Hepatocyte (in vitro differentiated cells): ENCODE measurements around the gene USP17L17. TPM values are rescaled to one million over a fixed set of nuclear protein-coding genes. Genes with fewer than 3 reads are reported as not detected.
"Not testable (repeated sequence)": the region's sequence is repeated elsewhere in the genome, so short reads cannot be mapped to it uniquely, and the experiment has no call there.

ENCODE experiments used
- DNase-seq: peaks from one replicate; pipeline ENCODE4 v3.0.0-alpha.2; 2016; ENCODE audit warnings: low spot score
- H2AFZ ChIP-seq: fragments of 200-600 bp; sonication (generic); 2 replicates; pipeline ENCODE4 v1.6.0; 2016; ENCODE audit warnings: antibody characterized with exemption, mild to moderate bottlenecking
- H3K27ac ChIP-seq: fragments of 200-600 bp; sonication (generic); 2 replicates; pipeline ENCODE4 v1.5.1; 2016; ENCODE audit warnings: mild to moderate bottlenecking
- H3K27me3 ChIP-seq: fragments of 200-600 bp; sonication (generic); 2 replicates; pipeline ENCODE4 v1.6.1; 2016
- H3K36me3 ChIP-seq: fragments of 200-600 bp; sonication (generic); replicated peaks from 2 replicates; pipeline ENCODE4 v1.5.1; 2016; ENCODE audit warnings: low read depth; ENCODE audit not compliant: insufficient read depth
- H3K4me1 ChIP-seq: fragments of 200-600 bp; sonication (generic); 2 replicates; pipeline ENCODE4 v1.5.1; 2016; ENCODE audit warnings: mild to moderate bottlenecking, moderate library complexity; ENCODE audit not compliant: insufficient read depth
- H3K4me2 ChIP-seq: fragments of 200-600 bp; sonication (generic); 2 replicates; pipeline ENCODE4 v1.6.0; 2016
- H3K4me3 ChIP-seq: fragments of 200-600 bp; sonication (generic); 2 replicates; pipeline ENCODE4 v1.5.1; 2016; ENCODE audit warnings: mild to moderate bottlenecking
- H3K79me2 ChIP-seq: fragments of 200-600 bp; sonication (generic); 2 replicates; pipeline ENCODE4 v1.6.0; 2017; ENCODE audit warnings: mild to moderate bottlenecking
- H3K9me2 ChIP-seq: fragments of 200-600 bp; sonication (generic); replicated peaks from 2 replicates; pipeline ENCODE4 v1.6.0; 2017; ENCODE audit warnings: mild to moderate bottlenecking; ENCODE audit not compliant: insufficient read depth
- H3K9me3 ChIP-seq: fragments of 200-600 bp; sonication (generic); 2 replicates; pipeline ENCODE4 v1.5.1; 2016; ENCODE audit warnings: low read depth, mild to moderate bottlenecking
- H4K20me1 ChIP-seq: fragments of 200-600 bp; sonication (generic); 2 replicates; pipeline ENCODE4 v1.6.0; 2016; ENCODE audit warnings: mild to moderate bottlenecking; ENCODE audit not compliant: insufficient read depth, poor library complexity, severe bottlenecking
- WGBS: methylation state at CpG from one replicate; pipeline ENCODE4 v1.1.6; 2016; ENCODE audit warnings: low lambda C conversion rate; ENCODE audit errors: missing lambda C conversion rate; 5-methylcytosine and 5-hydroxymethylcytosine counted together
- polyA plus RNA-seq: library from polyadenylated mRNA; unstranded; fragments of >200 nt; fragmentation: Nextera tagmentation; extraction: Ambion mirVana; gene quantifications from 2 replicates; pipeline ENCODE4 v1.2.1, GENCODE V29; 2016
- total RNA-seq: library from RNA; depleted of rRNA; stranded (reverse); fragments of >200 nt; gene quantifications from 2 replicates; pipeline ENCODE4 v1.2.3, GENCODE V29; 2014

USP17L17 gene
- total RNA-seq = not detected in 2 replicates
- not detected in 2 replicates for polyA plus RNA-seq

- H3K9me3 ChIP-seq, H3K4me2 ChIP-seq, H4K20me1 ChIP-seq, H3K79me2 ChIP-seq, H3K4me1 ChIP-seq, DNase-seq, H3K4me3 ChIP-seq, H3K27ac ChIP-seq, H3K9me2 ChIP-seq, H2AFZ ChIP-seq, H3K36me3 ChIP-seq, H3K27me3 ChIP-seq: not testable (repeated sequence)
- 86% methylated on average over 14 of the region's 14 CpGs for WGBS
These were observed at the start of gene USP17L17 for GRCh38 chr4:9243579-9243978. Gene USP17L17, plus strand, starts transcription at chr4:9243879. Its CDS starts 0 bp downstream, at chr4:9243879.

DNA sequence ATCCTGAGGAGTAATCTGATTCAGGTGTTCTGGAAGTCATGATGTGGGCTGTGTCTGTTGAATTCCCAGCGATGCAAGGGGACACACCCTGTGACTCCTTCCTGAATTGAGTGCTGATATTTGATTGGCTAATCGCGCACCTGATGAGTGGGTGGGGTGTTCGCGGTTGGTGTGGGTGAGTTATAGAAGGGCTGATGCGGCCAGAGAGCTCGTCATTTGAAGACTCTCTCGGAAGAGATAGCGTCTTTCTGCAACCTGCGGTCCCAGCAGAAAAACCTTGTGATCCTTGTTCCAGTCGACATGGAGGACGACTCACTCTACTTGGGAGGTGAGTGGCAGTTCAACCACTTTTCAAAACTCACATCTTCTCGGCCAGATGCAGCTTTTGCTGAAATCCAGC is 33.3 kb upstream of the USP17L17 start, which contains the start of gene USP17L10:
TSS of gene USP17L10 (plus strand) at position 301 of the 400 bp plus-strand sequence. CDS start at position 301, 0 bp downstream.
- not testable (repeated sequence) for H3K9me2 ChIP-seq, H3K79me2 ChIP-seq, H3K4me1 ChIP-seq, H3K27me3 ChIP-seq, H4K20me1 ChIP-seq, DNase-seq, H3K36me3 ChIP-seq, H2AFZ ChIP-seq, H3K4me2 ChIP-seq, H3K4me3 ChIP-seq, H3K9me3 ChIP-seq, H3K27ac ChIP-seq
- WGBS = 71% methylated on average over 4 of the region's 13 CpGs

DNA sequence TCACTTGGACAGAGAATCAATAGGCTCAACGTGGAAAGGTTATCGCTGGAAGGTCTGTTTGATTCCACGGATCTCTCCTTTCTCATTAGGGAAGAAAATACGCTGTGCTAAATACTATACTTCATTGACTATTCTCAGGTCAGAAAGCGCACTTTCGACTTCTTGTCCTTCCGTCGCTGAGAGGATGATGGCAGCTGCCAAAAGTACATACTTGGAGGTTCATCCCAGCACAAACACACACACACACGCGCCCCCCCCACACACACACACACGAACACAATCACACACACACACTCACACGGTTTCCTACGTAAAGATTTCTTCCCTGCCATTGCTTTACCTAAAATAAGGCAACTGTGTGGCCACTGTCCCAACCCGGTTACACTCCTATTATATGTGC is 29.0 kb upstream of the USP17L17 start:
- not testable (repeated sequence) for H3K9me3 ChIP-seq, H3K4me3 ChIP-seq, H4K20me1 ChIP-seq, H2AFZ ChIP-seq, H3K9me2 ChIP-seq, H3K4me2 ChIP-seq, H3K36me3 ChIP-seq, H3K27ac ChIP-seq, H3K4me1 ChIP-seq, H3K27me3 ChIP-seq, H3K79me2 ChIP-seq, DNase-seq
- WGBS = 87% methylated on average over 12 of the region's 14 CpGs

DNA sequence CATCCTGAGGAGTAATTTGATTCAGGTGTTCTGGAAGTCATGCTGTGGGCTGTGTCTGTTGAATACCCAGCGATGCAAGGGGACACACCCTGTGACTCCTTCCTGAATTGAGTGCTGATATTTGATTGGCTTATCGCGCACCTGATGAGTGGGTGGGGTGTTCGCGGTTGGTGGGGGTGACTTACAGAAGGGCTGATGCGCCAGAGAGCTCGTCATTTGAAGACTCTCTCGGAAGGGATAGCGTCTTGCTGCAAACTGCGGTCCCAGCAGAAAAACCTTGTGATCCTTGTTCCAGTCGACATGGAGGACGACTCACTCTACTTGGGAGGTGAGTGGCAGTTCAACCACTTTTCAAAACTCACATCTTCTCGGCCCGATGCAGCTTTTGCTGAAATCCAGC is 28.6 kb upstream of the USP17L17 start, which contains the start of gene USP17L11:
TSS of gene USP17L11 (plus strand) at position 301 of the 400 bp plus-strand sequence. CDS start at position 301, 0 bp downstream.
- no CpG with 5 or more reads among the region's 14 CpGs for WGBS
- not testable (repeated sequence) for DNase-seq, H3K9me3 ChIP-seq, H3K4me1 ChIP-seq, H3K36me3 ChIP-seq, H3K4me2 ChIP-seq, H4K20me1 ChIP-seq, H3K27me3 ChIP-seq, H3K9me2 ChIP-seq, H2AFZ ChIP-seq, H3K27ac ChIP-seq, H3K79me2 ChIP-seq, H3K4me3 ChIP-seq

DNA sequence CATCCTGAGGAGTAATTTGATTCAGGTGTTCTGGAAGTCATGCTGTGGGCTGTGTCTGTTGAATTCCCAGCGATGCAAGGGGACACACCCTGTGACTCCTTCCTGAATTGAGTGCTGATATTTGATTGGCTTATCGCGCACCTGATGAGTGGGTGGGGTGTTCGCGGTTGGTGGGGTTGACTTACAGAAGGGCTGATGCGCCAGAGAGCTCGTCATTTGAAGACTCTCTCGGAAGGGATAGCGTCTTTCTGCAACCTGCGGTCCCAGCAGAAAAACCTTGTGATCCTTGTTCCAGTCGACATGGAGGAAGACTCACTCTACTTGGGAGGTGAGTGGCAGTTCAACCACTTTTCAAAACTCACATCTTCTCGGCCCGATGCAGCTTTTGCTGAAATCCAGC is 23.8 kb upstream of the USP17L17 start, which contains the start of gene USP17L12:
TSS of gene USP17L12 (plus strand) at position 301 of the 400 bp plus-strand sequence. CDS start at position 301, 0 bp downstream.
- not testable (repeated sequence) for H3K36me3 ChIP-seq, H3K27me3 ChIP-seq, H3K27ac ChIP-seq, H3K9me3 ChIP-seq, H2AFZ ChIP-seq, H3K4me3 ChIP-seq, H3K79me2 ChIP-seq, H3K4me2 ChIP-seq, H3K4me1 ChIP-seq, DNase-seq, H4K20me1 ChIP-seq, H3K9me2 ChIP-seq
- WGBS = no CpG with 5 or more reads among the region's 13 CpGs

DNA sequence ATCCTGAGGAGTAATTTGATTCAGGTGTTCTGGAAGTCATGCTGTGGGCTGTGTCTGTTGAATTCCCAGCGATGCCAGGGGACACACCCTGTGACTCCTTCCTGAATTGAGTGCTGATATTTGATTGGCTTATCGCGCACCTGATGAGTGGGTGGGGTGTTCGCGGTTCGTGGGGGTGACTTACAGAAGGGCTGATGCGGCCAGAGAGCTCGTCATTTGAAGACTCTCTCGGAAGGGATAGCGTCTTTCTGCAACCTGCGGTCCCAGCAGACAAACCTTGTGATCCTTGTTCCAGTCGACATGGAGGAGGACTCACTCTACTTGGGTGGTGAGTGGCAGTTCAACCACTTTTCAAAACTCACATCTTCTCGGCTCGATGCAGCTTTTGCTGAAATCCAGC is 19.1 kb upstream of the USP17L17 start, which contains the start of gene USP17L13:
TSS of gene USP17L13 (plus strand) at position 301 of the 400 bp plus-strand sequence. CDS start at position 301, 0 bp downstream.
- H3K9me2 ChIP-seq, H4K20me1 ChIP-seq, H2AFZ ChIP-seq, H3K4me3 ChIP-seq, H3K4me2 ChIP-seq, DNase-seq, H3K27me3 ChIP-seq, H3K9me3 ChIP-seq, H3K4me1 ChIP-seq, H3K36me3 ChIP-seq, H3K79me2 ChIP-seq, H3K27ac ChIP-seq: not testable (repeated sequence)
- no CpG with 5 or more reads among the region's 14 CpGs for WGBS

DNA sequence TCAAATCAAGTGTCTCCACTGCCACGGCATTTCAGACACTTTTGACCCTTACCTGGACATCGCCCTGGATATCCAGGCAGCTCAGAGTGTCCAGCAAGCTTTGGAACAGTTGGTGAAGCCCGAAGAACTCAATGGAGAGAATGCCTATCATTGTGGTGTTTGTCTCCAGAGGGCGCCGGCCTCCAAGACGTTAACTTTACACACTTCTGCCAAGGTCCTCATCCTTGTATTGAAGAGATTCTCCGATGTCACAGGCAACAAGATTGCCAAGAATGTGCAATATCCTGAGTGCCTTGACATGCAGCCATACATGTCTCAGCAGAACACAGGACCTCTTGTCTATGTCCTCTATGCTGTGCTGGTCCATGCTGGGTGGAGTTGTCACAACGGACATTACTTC is 13.4 kb upstream of the USP17L17 start:
- not testable (repeated sequence) for H4K20me1 ChIP-seq, H3K4me2 ChIP-seq, H3K36me3 ChIP-seq, H3K4me3 ChIP-seq, DNase-seq, H3K27me3 ChIP-seq, H2AFZ ChIP-seq, H3K4me1 ChIP-seq, H3K9me3 ChIP-seq, H3K27ac ChIP-seq, H3K9me2 ChIP-seq, H3K79me2 ChIP-seq
- WGBS = 80% methylated on average over 5 of the region's 8 CpGs

- WGBS = no CpG with 5 or more reads among the region's 15 CpGs
- not testable (repeated sequence) for H3K4me3 ChIP-seq, H3K4me2 ChIP-seq, H4K20me1 ChIP-seq, H2AFZ ChIP-seq, H3K9me2 ChIP-seq, H3K27me3 ChIP-seq, H3K9me3 ChIP-seq, H3K4me1 ChIP-seq, H3K36me3 ChIP-seq, H3K27ac ChIP-seq, DNase-seq, H3K79me2 ChIP-seq
These were observed 9.6 kb upstream of the USP17L17 start, which contains the start of gene USP17L15 for GRCh38 chr4:9234085-9234484. Gene USP17L15, plus strand, starts transcription at chr4:9234385. Its CDS starts 0 bp downstream, at chr4:9234385.

GRCh38 chr4:9238461-9238860 is 5.2 kb upstream of the USP17L17 start:
- H3K27me3 ChIP-seq, H2AFZ ChIP-seq, H3K79me2 ChIP-seq, H3K4me3 ChIP-seq, H3K9me2 ChIP-seq, H3K4me1 ChIP-seq, H3K27ac ChIP-seq, H4K20me1 ChIP-seq, H3K4me2 ChIP-seq, H3K9me3 ChIP-seq, H3K36me3 ChIP-seq: not testable (repeated sequence)
- DNase-seq = peak; percentile 1
- WGBS = 88% methylated on average over 8 of the region's 12 CpGs
